OCI-LY1 (cell line): ENCODE results near the gene CAMK4.

Source experiments
- H2AFZ ChIP-seq: fragments of 200-600 bp; sonication (generic), shearing (Covaris generic); 2 replicates; pipeline ENCODE4 v1.6.0; 2014; ENCODE audit warnings: antibody characterized with exemption, mild to moderate bottlenecking, low read length
- H3F3A ChIP-seq: fragments of 200-600 bp; sonication (generic), shearing (Covaris generic); 2 replicates; pipeline ENCODE4 v1.6.0; 2014; ENCODE audit warnings: mild to moderate bottlenecking, antibody characterized with exemption, low read length, moderate library complexity; ENCODE audit not compliant: insufficient read depth
- H3K27ac ChIP-seq: fragments of 200-600 bp; sonication (generic); 2 replicates; pipeline ENCODE4 v1.5.1; 2014; ENCODE audit warnings: low read length, mixed run types, mild to moderate bottlenecking, low read depth; ENCODE audit not compliant: poor library complexity, severe bottlenecking
- H3K27me3 ChIP-seq: fragments of 200-600 bp; sonication (generic); 2 replicates; pipeline ENCODE4 v1.6.0; 2014; ENCODE audit warnings: antibody characterized with exemption, mild to moderate bottlenecking, low read length, moderate library complexity; ENCODE audit not compliant: insufficient read depth
- H3K36me3 ChIP-seq: fragments of 200-600 bp; sonication (generic); 2 replicates; pipeline ENCODE4 v1.6.1; 2014; ENCODE audit warnings: mild to moderate bottlenecking, antibody characterized with exemption, low read length, moderate library complexity, mixed read lengths; ENCODE audit not compliant: insufficient read depth
- H3K4me1 ChIP-seq: fragments of 200-600 bp; sonication (generic); 2 replicates; pipeline ENCODE4 v1.5.1; 2014; ENCODE audit warnings: mild to moderate bottlenecking, low read length, moderate library complexity; ENCODE audit not compliant: insufficient read depth, severe bottlenecking
- H3K4me2 ChIP-seq: fragments of 200-600 bp; sonication (generic), shearing (Covaris generic); 2 replicates; pipeline ENCODE4 v1.6.1; 2014; ENCODE audit warnings: low read length
- H3K4me3 ChIP-seq: fragments of 200-600 bp; sonication (generic); 2 replicates; pipeline ENCODE4 v1.5.1; 2014; ENCODE audit warnings: low read length, low read depth, mild to moderate bottlenecking, mixed read lengths; ENCODE audit not compliant: poor library complexity, severe bottlenecking
- H3K79me2 ChIP-seq: fragments of 200-600 bp; shearing (Covaris generic); 2 replicates; pipeline ENCODE4 v1.6.1; 2016; ENCODE audit warnings: mixed run types, low read length, mixed read lengths; ENCODE audit not compliant: insufficient read depth
- H3K9ac ChIP-seq: fragments of 200-600 bp; sonication (generic), shearing (Covaris generic); 2 replicates; pipeline ENCODE4 v1.6.1; 2014; ENCODE audit warnings: mild to moderate bottlenecking, low read length, mixed read lengths
- H3K9me2 ChIP-seq: fragments of 200-600 bp; sonication (generic), shearing (Covaris generic); 2 replicates; pipeline ENCODE4 v1.6.1; 2014; ENCODE audit warnings: low read depth, mild to moderate bottlenecking, low read length, mixed read lengths
- H3K9me3 ChIP-seq: fragments of 200-600 bp; shearing (Covaris generic); 2 replicates; pipeline ENCODE4 v1.6.1; 2014; ENCODE audit warnings: low read length, mixed read lengths
- H4K20me1 ChIP-seq: fragments of 200-600 bp; sonication (generic), shearing (Covaris generic); 2 replicates; pipeline ENCODE4 v1.6.0; 2016; ENCODE audit warnings: mild to moderate bottlenecking, low read length; ENCODE audit not compliant: insufficient read depth
- EZH2 ChIP-seq: fragments of 200-600 bp; sonication (generic), shearing (Covaris generic); IDR thresholded peaks from 2 replicates; pipeline ENCODE4 v1.8.0; 2017; ENCODE audit warnings: borderline replicate concordance, mixed run types, mild to moderate bottlenecking, antibody characterized with exemption, low read length, moderate library complexity, mixed read lengths
- TF ChIP-seq, protein P1 (sequence below): fragments of 200-600 bp; sonication (generic), shearing (Covaris generic); IDR thresholded peaks from 2 replicates; pipeline ENCODE4 v1.5.1; 2017; ENCODE audit warnings: mild to moderate bottlenecking, antibody characterized with exemption, low read length, moderate library complexity, mixed read lengths

Gene CAMK4

DNA sequence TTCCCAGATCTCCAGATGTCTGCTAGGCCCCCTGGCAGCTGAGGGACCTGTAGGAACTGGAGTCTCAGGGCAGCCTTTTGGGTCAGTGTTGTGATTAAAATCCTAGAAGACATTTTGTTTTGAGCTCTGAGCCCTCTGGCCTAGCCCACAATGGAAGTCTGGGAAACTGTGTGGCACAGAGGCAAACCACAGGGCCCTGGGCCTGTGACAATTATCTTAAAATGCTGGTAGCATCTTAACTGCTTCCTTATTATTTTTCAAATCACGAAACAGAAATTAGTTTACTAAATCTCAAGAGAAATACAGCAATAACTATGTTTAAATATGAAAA is 162.6 kb downstream of the CAMK4 start:
- no peak overlapping the region for H2AFZ ChIP-seq
- H3K9ac ChIP-seq, result no peak overlapping the region
- no peaks in the 10 kb centered on the region for H3K27me3 ChIP-seq
- no peak overlapping the region for H3K4me2 ChIP-seq
- H3K4me3 ChIP-seq, result no peak overlapping the region
- no peaks in the 10 kb centered on the region for H3F3A ChIP-seq
- TF ChIP-seq EZH2, result no peak
- TF ChIP-seq, protein P1, sequence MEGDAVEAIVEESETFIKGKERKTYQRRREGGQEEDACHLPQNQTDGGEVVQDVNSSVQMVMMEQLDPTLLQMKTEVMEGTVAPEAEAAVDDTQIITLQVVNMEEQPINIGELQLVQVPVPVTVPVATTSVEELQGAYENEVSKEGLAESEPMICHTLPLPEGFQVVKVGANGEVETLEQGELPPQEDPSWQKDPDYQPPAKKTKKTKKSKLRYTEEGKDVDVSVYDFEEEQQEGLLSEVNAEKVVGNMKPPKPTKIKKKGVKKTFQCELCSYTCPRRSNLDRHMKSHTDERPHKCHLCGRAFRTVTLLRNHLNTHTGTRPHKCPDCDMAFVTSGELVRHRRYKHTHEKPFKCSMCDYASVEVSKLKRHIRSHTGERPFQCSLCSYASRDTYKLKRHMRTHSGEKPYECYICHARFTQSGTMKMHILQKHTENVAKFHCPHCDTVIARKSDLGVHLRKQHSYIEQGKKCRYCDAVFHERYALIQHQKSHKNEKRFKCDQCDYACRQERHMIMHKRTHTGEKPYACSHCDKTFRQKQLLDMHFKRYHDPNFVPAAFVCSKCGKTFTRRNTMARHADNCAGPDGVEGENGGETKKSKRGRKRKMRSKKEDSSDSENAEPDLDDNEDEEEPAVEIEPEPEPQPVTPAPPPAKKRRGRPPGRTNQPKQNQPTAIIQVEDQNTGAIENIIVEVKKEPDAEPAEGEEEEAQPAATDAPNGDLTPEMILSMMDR, result no peak
- no peak overlapping the region for H3K27ac ChIP-seq
- H3K36me3 ChIP-seq, result peaks cover 60% of the 10 kb centered on the region
- no peaks in the 10 kb centered on the region for H3K9me2 ChIP-seq
- H3K9me3 ChIP-seq, result no peaks in the 10 kb centered on the region
- H4K20me1 ChIP-seq, result no peaks in the 10 kb centered on the region
- no peaks in the 10 kb centered on the region for H3K4me1 ChIP-seq
- no peaks in the 10 kb centered on the region for H3K79me2 ChIP-seq

DNA sequence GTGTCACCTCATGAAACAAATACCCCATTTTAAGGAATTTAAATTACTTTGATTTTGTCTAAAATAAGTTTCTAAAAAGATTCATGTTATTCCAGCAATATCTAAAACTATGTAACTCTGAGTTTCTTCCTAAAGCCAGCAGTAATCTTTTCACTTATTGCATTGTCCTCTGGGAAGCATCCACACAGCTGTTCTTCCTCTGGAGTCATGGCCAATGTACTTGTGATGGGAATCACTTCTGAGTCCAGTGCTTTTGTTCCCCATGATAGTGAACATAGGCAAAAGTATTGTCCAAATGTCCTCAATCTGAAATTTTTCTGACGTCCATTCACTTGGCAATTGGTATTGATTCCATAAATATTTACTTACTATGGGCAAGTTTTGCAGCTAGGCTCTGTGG is 163.2 kb downstream of the CAMK4 start:
- Histone ChIP-seq H2AFZ (no peak overlapping the region), H3K36me3 (peaks cover 63% of the 10 kb centered on the region), H3K4me3 (no peak overlapping the region), H3K9me2 (no peaks in the 10 kb centered on the region), H3K4me1 (no peaks in the 10 kb centered on the region), H4K20me1 (no peaks in the 10 kb centered on the region), H3K79me2 (no peaks in the 10 kb centered on the region), H3K9ac (no peak overlapping the region), H3K27ac (no peak overlapping the region), H3K4me2 (no peak overlapping the region), H3F3A (no peaks in the 10 kb centered on the region), H3K9me3 (no peaks in the 10 kb centered on the region), H3K27me3 (no peaks in the 10 kb centered on the region)
- TF ChIP-seq, protein P1, result no peak
- TF ChIP-seq EZH2, result no peak

DNA sequence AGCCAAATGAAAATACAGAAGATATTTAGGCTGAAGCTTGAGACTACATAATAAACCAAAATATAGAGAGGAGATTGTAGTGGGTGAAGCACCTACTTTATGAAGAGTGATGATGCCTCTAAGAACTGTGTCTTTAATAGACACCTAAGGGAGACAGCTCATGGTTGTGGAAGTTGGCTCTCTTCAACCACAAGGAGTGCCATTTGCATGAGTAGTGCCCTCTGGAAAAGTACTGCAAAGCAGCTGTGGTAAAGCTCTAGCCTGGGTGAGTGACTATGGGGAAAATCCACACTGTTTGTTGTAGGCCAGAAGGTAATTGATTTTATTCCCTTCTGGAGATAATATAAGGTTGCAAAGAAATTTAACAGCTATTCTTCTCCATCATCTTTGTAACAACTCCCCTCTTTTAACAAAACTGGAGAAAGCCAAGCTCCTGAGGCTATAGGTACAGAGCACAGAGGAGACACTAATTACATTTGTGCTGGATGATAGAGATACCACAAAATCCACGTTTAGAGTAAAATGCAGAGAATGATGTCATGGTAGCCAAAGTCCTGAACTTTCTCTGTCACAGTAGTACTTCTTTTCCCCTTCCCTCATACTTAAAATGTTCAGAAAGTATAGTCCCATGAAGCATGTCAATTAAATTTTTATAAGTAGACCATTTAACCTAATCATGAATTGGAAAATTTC is 165.4 kb downstream of the CAMK4 start:
- no peaks in the 10 kb centered on the region for H3K4me1 ChIP-seq
- H3K9me3 ChIP-seq, result no peaks in the 10 kb centered on the region
- no peak overlapping the region for H3K9ac ChIP-seq
- H3K27me3 ChIP-seq, result no peaks in the 10 kb centered on the region
- H4K20me1 ChIP-seq, result no peaks in the 10 kb centered on the region
- H3K9me2 ChIP-seq, result no peaks in the 10 kb centered on the region
- H3F3A ChIP-seq, result no peaks in the 10 kb centered on the region
- H3K4me2 ChIP-seq, result no peak overlapping the region
- no peak overlapping the region for H3K27ac ChIP-seq
- H3K36me3 ChIP-seq, result peaks cover 73% of the 10 kb centered on the region
- no peak overlapping the region for H2AFZ ChIP-seq
- no peaks in the 10 kb centered on the region for H3K79me2 ChIP-seq
- TF ChIP-seq EZH2, result no peak
- TF ChIP-seq, protein P1, result no peak
- H3K4me3 ChIP-seq, result no peak overlapping the region
